Gastrocnemius medialis (tissue), 4 donors: ENCODE data around the gene CDC73. TPM values are rescaled to one million over a fixed set of nuclear protein-coding genes. Genes with fewer than 3 reads are reported as not detected.
"Not testable (repeated sequence)": the region's sequence is repeated elsewhere in the genome, so short reads cannot be mapped to it uniquely, and the experiment has no call there.

Experiments
- ATAC-seq, 2 donors: fragments of 150-250 bp; one replicate each; pipeline ENCODE4 v1.9.1; 2016
- DNase-seq, 2 donors: peaks; one replicate each; pipeline ENCODE4 v3.0.0-alpha.2; 2019
- H3K27ac ChIP-seq, 4 donors: fragments of 200-600 bp; sonication (generic); 1 replicate in 1 of 4; 2 replicates in 3 of 4; pipeline ENCODE4 v1.5.1; 2016 to 2018; ENCODE audit warnings: mild to moderate bottlenecking in 2 of 4, moderate library complexity in 1 of 4
- H3K27me3 ChIP-seq, 3 donors: fragments of 200-600 bp; sonication (generic) in 2 of 3; 1 replicate in 1 of 3; 2 replicates in 2 of 3; pipeline versions ENCODE4 v1.5.1 to v1.6.0; 2016 to 2019; ENCODE audit warnings: mild to moderate bottlenecking in 1 of 3, moderate library complexity in 1 of 3
- H3K36me3 ChIP-seq, 2 donors: fragments of 200-600 bp; sonication (generic) in 1 of 2; one replicate each; pipeline ENCODE4 v1.5.1; 2017 to 2018
- H3K4me1 ChIP-seq, 2 donors: fragments of 200-600 bp; sonication (generic) in 1 of 2; one replicate each; pipeline ENCODE4 v1.5.1; 2016 to 2017; ENCODE audit warnings: mild to moderate bottlenecking in 2 of 2
- H3K4me3 ChIP-seq, 4 donors: fragments of 200-600 bp; sonication (generic) in 3 of 4; 1 replicate in 1 of 4; 2 replicates in 3 of 4; pipeline ENCODE4 v1.5.1; 2016 to 2019; ENCODE audit warnings: mild to moderate bottlenecking in 2 of 4
- H3K9me3 ChIP-seq, 3 donors: fragments of 200-600 bp; sonication (generic) in 2 of 3; 1 replicate in 1 of 3; 2 replicates in 2 of 3; pipeline ENCODE4 v1.5.1; 2016 to 2019
- POLR2A ChIP-seq, 2 donors: fragments of 450-650 bp; IDR thresholded peaks; one replicate each; pipeline ENCODE4 v1.6.1; 2017; ENCODE audit warnings: antibody characterized with exemption in 2 of 2, mild to moderate bottlenecking in 2 of 2, moderate library complexity in 2 of 2
- in situ Hi-C, 4 donors: fragments of 200-750 bp; cut with MboI; loops; one replicate each; pipeline versions ENCODE4 v1.15.0 to v1.8.0; 2017; ENCODE audit warnings: low sequenced_read_pairs in 4 of 4
- intact Hi-C: fragments of 100-400 bp; cut with DNase I; formaldehyde crosslinking; loops from one replicate; pipeline ENCODE4 v1.15.1; 2023; ENCODE audit warnings: low total_unique reads
- total RNA-seq, 4 donors: library from RNA; depleted of rRNA; stranded (reverse); fragments of >200 nt; gene quantifications; one replicate each; pipeline versions ENCODE4 v1.1.0 to v1.2.3, GENCODE V29; 2016
- TF ChIP-seq, protein P1 (sequence below), 5 experiments: fragments of 450-650 bp in 3 of 5; fragments of 200-600 bp in 2 of 5; sonication (generic) in 2 of 5; IDR thresholded peaks in 4 of 5; conservative IDR thresholded peaks in 1 of 5; 1 replicate in 4 of 5; 2 replicates in 1 of 5; pipeline ENCODE4 v1.5.1; 2016 to 2019; ENCODE audit warnings: antibody characterized with exemption in 5 of 5, mild to moderate bottlenecking in 3 of 5, moderate library complexity in 3 of 5

Gene CDC73
- total RNA-seq, 4 donors from 2014 or later: 12.3 to 23.7 (median 17.4) TPM

DNA sequence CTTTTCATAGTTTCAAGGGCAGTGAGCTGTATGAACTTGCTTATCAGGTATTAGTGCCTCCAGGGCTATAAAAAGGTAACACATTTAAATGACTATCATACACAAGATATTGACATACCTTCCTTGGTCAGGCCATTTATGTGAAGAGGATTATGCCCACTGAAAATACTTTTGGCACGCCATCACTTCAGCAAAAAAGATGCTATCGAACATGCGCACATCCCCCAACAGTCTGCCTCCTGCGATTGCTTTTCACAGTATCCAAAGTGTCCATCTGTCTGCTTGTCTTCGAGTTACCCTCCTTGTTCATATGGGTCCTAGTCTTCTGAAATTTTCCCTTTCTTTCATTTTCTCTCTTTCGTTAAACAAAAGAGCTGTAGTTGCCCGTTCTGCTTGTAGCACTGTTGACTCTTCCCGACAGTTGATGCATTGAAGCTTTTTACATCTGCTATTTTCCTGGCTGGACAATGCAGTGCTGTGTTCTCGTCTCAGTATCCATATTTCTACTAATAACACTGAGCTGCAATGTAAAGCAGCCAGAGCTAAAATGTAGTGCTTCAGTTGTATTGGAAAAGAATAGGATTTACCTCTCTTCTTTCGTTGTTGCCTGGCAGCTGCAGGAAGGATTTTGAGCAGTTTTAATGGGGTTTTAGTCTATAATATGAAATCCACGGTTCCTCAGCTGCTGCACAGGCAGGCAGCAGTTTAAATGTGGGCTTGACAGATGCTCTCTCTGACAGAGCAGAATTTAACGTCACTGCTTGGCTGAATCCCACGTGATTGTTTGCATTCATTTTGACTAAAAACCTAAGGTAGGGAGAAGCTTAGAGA is 64.3 kb downstream of the CDC73 start, which contains the start of gene B3GALT2:
TSS of gene B3GALT2 (minus strand) at position 713 of the 831 bp plus-strand sequence. CDS start 5,051 bp downstream, outside the sequence.
- Histone ChIP-seq H3K36me3 (no peaks in the 10 kb centered on the region), H3K9me3 (no peaks in the 10 kb centered on the region), H3K4me1 (peaks cover 71 to 74% of the 10 kb centered on the region in 2 donors), H3K27ac (peak within 1 kb of the TSS in 2 of 4 donors; percentile 22 to 32), H3K27me3 (no peaks in the 10 kb centered on the region), H3K4me3 (peak within 1 kb of the TSS in 3 of 4 donors; percentile 4 to 24 (median 15))
- intact Hi-C loops: no loop called here
- in situ Hi-C loops: loop anchor here in 1 of 4 donors (25.0 kb wide), 1 partner anchor 1101 kb away; no protein-coding TSS in a partner anchor
- DNase-seq (no peak), ATAC-seq (peak in 1 of 2 donors; percentile 51)
- TF ChIP-seq POLR2A (IDR thresholded peaks at IDR 0.05): no peak
- TF ChIP-seq, protein P1, sequence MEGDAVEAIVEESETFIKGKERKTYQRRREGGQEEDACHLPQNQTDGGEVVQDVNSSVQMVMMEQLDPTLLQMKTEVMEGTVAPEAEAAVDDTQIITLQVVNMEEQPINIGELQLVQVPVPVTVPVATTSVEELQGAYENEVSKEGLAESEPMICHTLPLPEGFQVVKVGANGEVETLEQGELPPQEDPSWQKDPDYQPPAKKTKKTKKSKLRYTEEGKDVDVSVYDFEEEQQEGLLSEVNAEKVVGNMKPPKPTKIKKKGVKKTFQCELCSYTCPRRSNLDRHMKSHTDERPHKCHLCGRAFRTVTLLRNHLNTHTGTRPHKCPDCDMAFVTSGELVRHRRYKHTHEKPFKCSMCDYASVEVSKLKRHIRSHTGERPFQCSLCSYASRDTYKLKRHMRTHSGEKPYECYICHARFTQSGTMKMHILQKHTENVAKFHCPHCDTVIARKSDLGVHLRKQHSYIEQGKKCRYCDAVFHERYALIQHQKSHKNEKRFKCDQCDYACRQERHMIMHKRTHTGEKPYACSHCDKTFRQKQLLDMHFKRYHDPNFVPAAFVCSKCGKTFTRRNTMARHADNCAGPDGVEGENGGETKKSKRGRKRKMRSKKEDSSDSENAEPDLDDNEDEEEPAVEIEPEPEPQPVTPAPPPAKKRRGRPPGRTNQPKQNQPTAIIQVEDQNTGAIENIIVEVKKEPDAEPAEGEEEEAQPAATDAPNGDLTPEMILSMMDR (IDR thresholded peaks at IDR 0.05 in 4 of 5, conservative IDR thresholded peaks at IDR 0.05 in 1 of 5): no peak

DNA sequence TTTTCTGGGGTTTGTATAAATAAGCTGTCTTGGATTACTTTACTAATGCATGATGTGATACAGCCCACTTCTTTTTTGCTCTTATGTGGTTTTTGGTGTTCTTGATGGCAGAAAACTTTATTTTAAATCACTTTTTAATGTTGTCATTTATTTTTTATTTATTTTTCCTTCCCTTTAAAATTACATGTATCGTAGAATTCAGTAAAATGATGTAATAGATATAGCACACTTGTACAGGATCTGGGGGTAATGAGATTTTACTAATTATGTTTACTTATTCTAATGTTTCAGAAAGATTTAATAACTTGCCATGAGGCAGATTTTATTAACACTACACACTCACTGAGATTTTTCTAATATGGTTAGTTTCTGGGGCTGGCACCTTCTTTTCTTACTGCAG is 65.3 kb downstream of the CDC73 start:
- no peaks in the 10 kb centered on the region for H3K9me3 ChIP-seq
- H3K4me1 ChIP-seq: peaks cover 62 to 64% of the 10 kb centered on the region in 2 donors
- no peak overlapping the region for H3K4me3 ChIP-seq
- H3K27me3 ChIP-seq: no peaks in the 10 kb centered on the region
- H3K36me3 ChIP-seq: no peaks in the 10 kb centered on the region
- DNase-seq (no peak), ATAC-seq (no peak)
- intact Hi-C loops: no loop called here
- in situ Hi-C loops: loop anchor here in 1 of 4 donors (25.0 kb wide), 1 partner anchor 1100 kb away; no protein-coding TSS in a partner anchor
- TF ChIP-seq POLR2A (IDR thresholded peaks at IDR 0.05): no peak
- TF ChIP-seq, protein P1 (IDR thresholded peaks at IDR 0.05 in 4 of 5, conservative IDR thresholded peaks at IDR 0.05 in 1 of 5): no peak
- no peak overlapping the region for H3K27ac ChIP-seq

DNA sequence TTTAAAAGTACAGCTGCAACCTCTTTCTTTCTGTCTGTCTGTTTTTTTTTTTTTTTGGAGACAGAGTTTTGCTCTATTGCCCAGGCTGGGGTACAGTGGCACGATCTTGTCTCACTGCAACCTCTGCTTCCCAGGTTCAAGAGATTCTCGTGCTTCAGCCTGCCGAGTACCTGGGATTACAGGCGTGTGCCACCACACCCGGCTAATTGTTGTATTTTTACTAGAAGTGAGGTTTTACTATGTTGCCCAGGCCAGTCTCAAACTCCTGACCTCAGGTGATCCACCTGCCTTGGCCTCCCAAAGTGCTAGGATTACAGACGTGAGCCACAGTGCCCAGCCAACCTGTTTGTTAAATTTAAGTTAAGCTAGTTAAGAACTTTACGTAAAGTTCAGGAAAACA is 67.1 kb downstream of the CDC73 start:
- H3K27me3 ChIP-seq, intact Hi-C loops, DNase-seq, H3K9me3 ChIP-seq, H3K27ac ChIP-seq, H3K36me3 ChIP-seq, ATAC-seq, H3K4me3 ChIP-seq: not testable (repeated sequence)
- H3K4me1 ChIP-seq: peaks cover 47 to 49% of the 10 kb centered on the region in 2 donors
- in situ Hi-C loops: loop anchor here in 1 of 4 donors (25.0 kb wide), 1 partner anchor 1098 kb away; no protein-coding TSS in a partner anchor

DNA sequence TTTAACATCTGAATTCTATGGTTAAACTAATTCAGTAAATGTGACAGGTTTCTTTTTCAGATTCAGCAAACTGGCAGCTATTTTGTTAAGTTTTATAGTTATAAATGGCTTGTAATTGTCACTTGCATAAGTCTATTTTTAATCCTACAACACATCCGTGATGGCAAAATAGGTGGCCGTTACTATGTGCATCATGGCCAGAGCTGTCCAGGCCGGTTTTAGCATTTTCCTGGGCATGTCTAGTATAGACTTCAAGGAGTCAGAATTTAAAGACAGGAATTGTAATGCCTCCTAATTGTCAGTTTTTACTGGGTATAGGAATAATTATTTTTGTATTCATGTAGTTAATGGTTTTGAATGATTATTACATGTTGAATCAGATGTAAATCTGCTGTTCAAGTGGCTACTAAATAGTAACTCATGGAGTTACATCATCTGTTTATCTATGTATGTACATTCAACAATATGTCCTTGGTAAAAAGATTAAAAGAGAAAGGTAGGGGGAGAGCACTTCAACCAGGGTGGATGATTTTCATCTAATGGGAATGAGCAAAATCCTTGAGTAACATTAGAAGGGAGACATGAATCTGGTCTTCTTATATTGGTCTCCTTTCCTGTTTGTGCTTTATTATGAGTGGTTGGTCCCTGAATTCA is 67.7 kb downstream of the CDC73 start:
- ATAC-seq (peak in 1 of 2 donors; percentile 49), DNase-seq (peak in 1 of 2 donors; percentile 18)
- Histone ChIP-seq H3K4me3 (no peak overlapping the region), H3K27ac (no peak overlapping the region), H3K27me3 (no peaks in the 10 kb centered on the region), H3K9me3 (no peaks in the 10 kb centered on the region), H3K4me1 (peaks cover 45 to 48% of the 10 kb centered on the region in 2 donors), H3K36me3 (no peaks in the 10 kb centered on the region)
- in situ Hi-C loops: loop anchor here in 1 of 4 donors (25.0 kb wide), 1 partner anchor 1098 kb away; no protein-coding TSS in a partner anchor
- intact Hi-C loops: no loop called here
- TF ChIP-seq, protein P1 (IDR thresholded peaks at IDR 0.05 in 4 of 5, conservative IDR thresholded peaks at IDR 0.05 in 1 of 5): no peak
- no peak for TF ChIP-seq POLR2A (IDR thresholded peaks at IDR 0.05)
